GM12892 (cell line): Measurements from ENCODE around the gene REXO2.

Experiments used
- POLR2A ChIP-seq: IDR thresholded peaks from 2 replicates; pipeline ENCODE4 v1.6.1; 2011; ENCODE audit warnings: low read depth, low read length, control low read depth
- POLR2AphosphoS5 ChIP-seq: IDR thresholded peaks from 2 replicates; pipeline ENCODE4 v1.6.1; 2011; ENCODE audit warnings: low read depth, low read length, control low read depth

- TF ChIP-seq POLR2AphosphoS5 (no peak), POLR2A (no peak)
These were observed 9.6 kb downstream of the REXO2 start for GRCh38 chr11:114448749-114449482.
